ENCODE data around the gene CDC14B.

Gene CDC14B

GRCh38 chr9:96519787-96520186 lies 99.9 kb downstream of the CDC14B start:
- H3K4me3 ChIP-seq (ENCODE audit: low read depth, low read length) = no peak overlapping the region
- TF ChIP-seq CTCF (IDR thresholded peaks at IDR 0.05; ENCODE audit: borderline replicate concordance, insufficient read depth, low read depth, low read length) = no peak

- TF ChIP-seq CTCF (IDR thresholded peaks at IDR 0.05; ENCODE audit: borderline replicate concordance, insufficient read depth, low read depth, low read length) = no peak
- no peak overlapping the region for H3K4me3 ChIP-seq (ENCODE audit: low read depth, low read length)
These were observed 100.5 kb downstream of the CDC14B start for GRCh38 chr9:96519095-96519494.

GRCh38 chr9:96515621-96516470 lies 103.8 kb downstream of the CDC14B start:
- TF ChIP-seq CTCF (IDR thresholded peaks at IDR 0.05; ENCODE audit: borderline replicate concordance, insufficient read depth, low read depth, low read length) = no peak
- H3K4me3 ChIP-seq (ENCODE audit: low read depth, low read length) = no peak overlapping the region

- TF ChIP-seq CTCF (IDR thresholded peaks at IDR 0.05; ENCODE audit: borderline replicate concordance, insufficient read depth, low read depth, low read length) = no peak
- no peak overlapping the region for H3K4me3 ChIP-seq (ENCODE audit: low read depth, low read length)
These were observed 104.9 kb downstream of the CDC14B start for GRCh38 chr9:96514800-96515158.

GRCh38 chr9:96514108-96514799 lies 105.4 kb downstream of the CDC14B start:
- H3K4me3 ChIP-seq (ENCODE audit: low read depth, low read length) = no peak overlapping the region
- TF ChIP-seq CTCF (IDR thresholded peaks at IDR 0.05; ENCODE audit: borderline replicate concordance, insufficient read depth, low read depth, low read length) = no peak

GRCh38 chr9:96513622-96514021 lies 106.0 kb downstream of the CDC14B start:
- no peak for TF ChIP-seq CTCF (IDR thresholded peaks at IDR 0.05; ENCODE audit: borderline replicate concordance, insufficient read depth, low read depth, low read length)
- H3K4me3 ChIP-seq (ENCODE audit: low read depth, low read length) = no peak overlapping the region

- TF ChIP-seq CTCF (IDR thresholded peaks at IDR 0.05; ENCODE audit: borderline replicate concordance, insufficient read depth, low read depth, low read length) = no peak
- no peak overlapping the region for H3K4me3 ChIP-seq (ENCODE audit: low read depth, low read length)
These were observed 107.4 kb downstream of the CDC14B start for GRCh38 chr9:96512240-96512639.
